Middle frontal gyrus (tissue), 1 donor: ENCODE data around the gene UBA52.

Source experiments
- DNase-seq: peaks from one replicate; pipeline ENCODE4 v3.0.0-alpha.2; 2015; ENCODE audit warnings: low spot score; ENCODE audit errors: extremely low spot score

The UBA52 gene

GRCh38 chr19:18608102-18608804, 36.6 kb downstream of the UBA52 start:
- DNase-seq = no peak

GRCh38 chr19:18608805-18609716, 37.4 kb downstream of the UBA52 start:
- DNase-seq = no peak

- no peak for DNase-seq
These were observed 38.0 kb downstream of the UBA52 start for GRCh38 chr19:18609717-18610051.

- DNase-seq = no peak
These were observed 38.5 kb downstream of the UBA52 start for GRCh38 chr19:18610245-18610555.

GRCh38 chr19:18610556-18611326, 39.1 kb downstream of the UBA52 start:
- DNase-seq = no peak

GRCh38 chr19:18611327-18612050, 39.8 kb downstream of the UBA52 start:
- no peak for DNase-seq

GRCh38 chr19:18612051-18612771, 40.6 kb downstream of the UBA52 start:
- no peak for DNase-seq

- no peak for DNase-seq
These were observed 41.3 kb downstream of the UBA52 start, which contains the start of gene TMEM59L for GRCh38 chr19:18612772-18613588. TMEM59L (plus strand) TSS chr19:18612870; CDS start chr19:18612959, 89 bp downstream.

GRCh38 chr19:18613589-18614234, 42.1 kb downstream of the UBA52 start:
- DNase-seq = no peak

- DNase-seq = no peak
These were observed 44.4 kb downstream of the UBA52 start for GRCh38 chr19:18616023-18616422.

- no peak for DNase-seq
These were observed 45.9 kb downstream of the UBA52 start for GRCh38 chr19:18617562-18617961.

GRCh38 chr19:18618236-18618635, 46.6 kb downstream of the UBA52 start:
- DNase-seq = no peak

GRCh38 chr19:18620311-18620710, 48.7 kb downstream of the UBA52 start:
- DNase-seq = no peak

GRCh38 chr19:18620902-18621301, 49.2 kb downstream of the UBA52 start:
- no peak for DNase-seq

GRCh38 chr19:18626906-18627305, 55.2 kb downstream of the UBA52 start:
- no peak for DNase-seq
